Measurements from ENCODE around the gene FAF1.
A peak's percentile ranks its signal among the peaks of the same experiment; 100 is the strongest.

Gene FAF1

GRCh38 chr1:50995651-50996050 is 35.6 kb upstream of the FAF1 start:
- Histone ChIP-seq H3K9ac (ENCODE audit: insufficient read length) (no peak overlapping the region), H3K36me3 (ENCODE audit: insufficient read depth, low read length) (peaks cover 3% of the 10 kb centered on the region; the same call in 1 of the 2 replicates), H3K9me3 (ENCODE audit: low read depth, low read length) (no peaks in the 10 kb centered on the region), H3K4me3 (no peak overlapping the region), H3K27ac (no peak overlapping the region)
- DNase-seq (ENCODE audit: low read depth, low spot score): no peak
- no peak for TF ChIP-seq EZH2 (IDR thresholded peaks at IDR 0.05)

GRCh38 chr1:50994997-50995396 is 34.9 kb upstream of the FAF1 start:
- Histone ChIP-seq H3K9me3 (ENCODE audit: low read depth, low read length) (no peaks in the 10 kb centered on the region), H3K4me3 (no peak overlapping the region), H3K36me3 (ENCODE audit: insufficient read depth, low read length) (peaks cover 3% of the 10 kb centered on the region; the same call in 1 of the 2 replicates), H3K9ac (ENCODE audit: insufficient read length) (no peak overlapping the region), H3K27ac (no peak overlapping the region)
- TF ChIP-seq EZH2 (IDR thresholded peaks at IDR 0.05): no peak
- no peak for TF ChIP-seq FOXP2 (optimal IDR thresholded peaks at IDR 0.05; ENCODE audit: control extremely low read depth, extremely low read length, insufficient read depth)
- no peak for TF ChIP-seq POLR2AphosphoS5 (IDR thresholded peaks at IDR 0.05; ENCODE audit: borderline replicate concordance, low read depth, low read length)
- DNase-seq (ENCODE audit: low read depth, low spot score): no peak

- no peak overlapping the region for H3K27ac ChIP-seq
- TF ChIP-seq POLR2AphosphoS5 (IDR thresholded peaks at IDR 0.05; ENCODE audit: borderline replicate concordance, low read depth, low read length) (no peak), EZH2 (IDR thresholded peaks at IDR 0.05) (no peak), FOXP2 (optimal IDR thresholded peaks at IDR 0.05; ENCODE audit: control extremely low read depth, extremely low read length, insufficient read depth) (no peak)
- no peak overlapping the region for H3K4me3 ChIP-seq
- no peak overlapping the region for H3K9ac ChIP-seq (ENCODE audit: insufficient read length)
- peaks cover 3% of the 10 kb centered on the region; the same call in 1 of the 2 replicates for H3K36me3 ChIP-seq (ENCODE audit: insufficient read depth, low read length)
- H3K9me3 ChIP-seq (ENCODE audit: low read depth, low read length): no peaks in the 10 kb centered on the region
- no peak for DNase-seq (ENCODE audit: low read depth, low spot score)
Observed at GRCh38 chr1:50993645-50994044, 33.6 kb upstream of the FAF1 start.

- Histone ChIP-seq H3K9ac (ENCODE audit: insufficient read length) (no peak overlapping the region), H3K36me3 (ENCODE audit: insufficient read depth, low read length) (peaks cover 3% of the 10 kb centered on the region; the same call in 1 of the 2 replicates), H3K27ac (no peak overlapping the region), H3K4me3 (no peak overlapping the region), H3K9me3 (ENCODE audit: low read depth, low read length) (no peaks in the 10 kb centered on the region)
- DNase-seq (ENCODE audit: low read depth, low spot score): no peak
- no peak for TF ChIP-seq POLR2AphosphoS5 (IDR thresholded peaks at IDR 0.05; ENCODE audit: borderline replicate concordance, low read depth, low read length)
- no peak for TF ChIP-seq EZH2 (IDR thresholded peaks at IDR 0.05)
- no peak for TF ChIP-seq FOXP2 (optimal IDR thresholded peaks at IDR 0.05; ENCODE audit: control extremely low read depth, extremely low read length, insufficient read depth)
Observed at GRCh38 chr1:50992532-50993318, 32.7 kb upstream of the FAF1 start.

- TF ChIP-seq EZH2 (IDR thresholded peaks at IDR 0.05) (no peak), POLR2AphosphoS5 (IDR thresholded peaks at IDR 0.05; ENCODE audit: borderline replicate concordance, low read depth, low read length) (no peak), FOXP2 (optimal IDR thresholded peaks at IDR 0.05; ENCODE audit: control extremely low read depth, extremely low read length, insufficient read depth) (no peak)
- H3K4me3 ChIP-seq: no peak overlapping the region
- H3K9ac ChIP-seq (ENCODE audit: insufficient read length): no peak overlapping the region
- H3K9me3 ChIP-seq (ENCODE audit: low read depth, low read length): no peaks in the 10 kb centered on the region
- peak overlapping the region; percentile 20; the same call in 1 of the 2 replicates for H3K27ac ChIP-seq
- no peak for DNase-seq (ENCODE audit: low read depth, low spot score)
- H3K36me3 ChIP-seq (ENCODE audit: insufficient read depth, low read length): peaks cover 3% of the 10 kb centered on the region; the same call in 1 of the 2 replicates
Observed at GRCh38 chr1:50989694-50990093, 29.6 kb upstream of the FAF1 start.

GRCh38 chr1:50986653-50987052 is 26.6 kb upstream of the FAF1 start:
- peak overlapping the region; percentile 77; the same call in 1 of the 2 replicates for H3K27ac ChIP-seq
- no peaks in the 10 kb centered on the region for H3K9me3 ChIP-seq (ENCODE audit: low read depth, low read length)
- no peaks in the 10 kb centered on the region for H3K36me3 ChIP-seq (ENCODE audit: insufficient read depth, low read length)
- no peak overlapping the region for H3K9ac ChIP-seq (ENCODE audit: insufficient read length)
- no peak overlapping the region for H3K4me3 ChIP-seq
- no peak for DNase-seq (ENCODE audit: low read depth, low spot score)
- no peak for TF ChIP-seq POLR2AphosphoS5 (IDR thresholded peaks at IDR 0.05; ENCODE audit: borderline replicate concordance, low read depth, low read length)
- TF ChIP-seq FOXP2 (optimal IDR thresholded peaks at IDR 0.05; ENCODE audit: control extremely low read depth, extremely low read length, insufficient read depth): no peak
- TF ChIP-seq EZH2 (IDR thresholded peaks at IDR 0.05): no peak

- Histone ChIP-seq H3K36me3 (ENCODE audit: insufficient read depth, low read length) (no peaks in the 10 kb centered on the region), H3K9ac (ENCODE audit: insufficient read length) (no peak overlapping the region), H3K4me3 (peak overlapping the region; percentile 41), H3K27ac (peak overlapping the region; percentile 77), H3K9me3 (ENCODE audit: low read depth, low read length) (no peaks in the 10 kb centered on the region)
- TF ChIP-seq EZH2 (IDR thresholded peaks at IDR 0.05) (no peak), POLR2AphosphoS5 (IDR thresholded peaks at IDR 0.05; ENCODE audit: borderline replicate concordance, low read depth, low read length) (no peak), FOXP2 (optimal IDR thresholded peaks at IDR 0.05; ENCODE audit: control extremely low read depth, extremely low read length, insufficient read depth) (no peak)
- DNase-seq (ENCODE audit: low read depth, low spot score): no peak
Observed at GRCh38 chr1:50985094-50985493, 25.0 kb upstream of the FAF1 start.

- Histone ChIP-seq H3K9me3 (ENCODE audit: low read depth, low read length) (no peaks in the 10 kb centered on the region), H3K27ac (peak overlapping the region; percentile 73), H3K4me3 (no peak overlapping the region), H3K36me3 (ENCODE audit: insufficient read depth, low read length) (no peaks in the 10 kb centered on the region), H3K9ac (ENCODE audit: insufficient read length) (no peak overlapping the region)
- no peak for DNase-seq (ENCODE audit: low read depth, low spot score)
- TF ChIP-seq POLR2AphosphoS5 (IDR thresholded peaks at IDR 0.05; ENCODE audit: borderline replicate concordance, low read depth, low read length) (no peak), FOXP2 (optimal IDR thresholded peaks at IDR 0.05; ENCODE audit: control extremely low read depth, extremely low read length, insufficient read depth) (no peak), EZH2 (IDR thresholded peaks at IDR 0.05) (no peak)
Observed at GRCh38 chr1:50983219-50983802, 23.2 kb upstream of the FAF1 start.

All from SK-N-MC (cell line).